Measurements from ENCODE around the gene KLHDC7B.

- TF ChIP-seq ATF3 (IDR thresholded peaks at IDR 0.05; ENCODE audit: borderline replicate concordance, extremely low read depth, low read depth, low read length) (no peak), USF2 (IDR thresholded peaks at IDR 0.05; ENCODE audit: borderline replicate concordance, low read depth, low read length) (no peak)
Measured at GRCh38 chr22:50517495-50518260, 28.0 kb upstream of the KLHDC7B start.

Measured in GM12878 (cell line).